HCT116 (cell line): ENCODE measurements around the gene UMODL1.

Source experiments
- CEBPB ChIP-seq: IDR thresholded peaks from 2 replicates; pipeline ENCODE4 v1.6.1; 2012; ENCODE audit warnings: low read depth
- CTCF ChIP-seq, 3 experiments: fragments of 200-600 bp in 1 of 3; sonication (generic) in 1 of 3; IDR thresholded peaks in 2 of 3; conservative IDR thresholded peaks in 1 of 3; 2 replicates each; pipeline ENCODE4 v1.5.1; 2012 to 2017; ENCODE audit warnings: low read depth in 2 of 3, low read length in 2 of 3, antibody characterized with exemption in 1 of 3, borderline replicate concordance in 1 of 3, control low read depth in 1 of 3, mild to moderate bottlenecking in 1 of 3, mixed read lengths in 1 of 3, mixed run types in 1 of 3, moderate library complexity in 1 of 3; ENCODE audit not compliant: insufficient read depth in 1 of 3
- EGR1 ChIP-seq: IDR thresholded peaks from 2 replicates; pipeline ENCODE4 v1.6.1; 2012; ENCODE audit warnings: low read depth
- ELF1 ChIP-seq: IDR thresholded peaks from 2 replicates; pipeline ENCODE4 v1.6.1; 2012; ENCODE audit warnings: low read depth, borderline replicate concordance
- EZH2 ChIP-seq: fragments of 200-600 bp; sonication (generic); IDR thresholded peaks from 2 replicates; pipeline ENCODE4 v1.6.1; 2017; ENCODE audit warnings: antibody characterized with exemption, mixed run types
- EZH2phosphoT487 ChIP-seq: fragments of 200-600 bp; IDR thresholded peaks from 2 replicates; pipeline ENCODE4 v1.6.1; 2018; ENCODE audit warnings: antibody characterized with exemption, borderline replicate concordance
- FOSL1 ChIP-seq: IDR thresholded peaks from 2 replicates; pipeline ENCODE4 v1.6.1; 2012; ENCODE audit warnings: low read depth
- MAX ChIP-seq: IDR thresholded peaks from 2 replicates; pipeline ENCODE4 v1.6.1; 2012
- POLR2A ChIP-seq: IDR thresholded peaks from 2 replicates; pipeline ENCODE4 v1.7.0; 2011; ENCODE audit warnings: borderline replicate concordance; ENCODE audit not compliant: insufficient read depth, insufficient read length; ENCODE audit errors: extremely low read depth
- POLR2AphosphoS5 ChIP-seq: IDR thresholded peaks from 2 replicates; pipeline ENCODE4 v1.6.1; 2011; ENCODE audit warnings: mild to moderate bottlenecking, low read depth, low read length, moderate library complexity
- REST ChIP-seq: IDR thresholded peaks from 2 replicates; pipeline ENCODE4 v1.6.1; 2012; ENCODE audit warnings: low read depth
- ZBTB33 ChIP-seq: IDR thresholded peaks from 2 replicates; pipeline ENCODE4 v1.6.1; 2011; ENCODE audit warnings: mild to moderate bottlenecking, low read length, moderate library complexity; ENCODE audit not compliant: insufficient replicate concordance; ENCODE audit errors: extremely low read depth

- TF ChIP-seq CTCF (IDR thresholded peaks at IDR 0.05 in 2 of 3, conservative IDR thresholded peaks at IDR 0.05 in 1 of 3; ENCODE audit: borderline replicate concordance in 1 of 3, insufficient read depth in 1 of 3, low read depth in 2 of 3, low read length in 2 of 3) (no peak), POLR2A (no peak), MAX (no peak), REST (no peak), EZH2 (no peak), EZH2phosphoT487 (no peak), FOSL1 (no peak), ELF1 (no peak), ZBTB33 (no peak), POLR2AphosphoS5 (no peak), EGR1 (no peak), CEBPB (no peak)
These were observed 85.8 kb downstream of the UMODL1 start for GRCh38 chr21:42156690-42157605.
